Suppressor macrophage (primary cell): ENCODE measurements around the gene CLEC4G.
"Not testable (repeated sequence)": the region's sequence is repeated elsewhere in the genome, so short reads cannot be mapped to it uniquely, and the experiment has no call there.

Experiments used
- DNase-seq, 4 experiments: peaks; one replicate each; pipeline ENCODE4 v3.0.0-alpha.2; 2020 to 2022

The CLEC4G gene

DNA sequence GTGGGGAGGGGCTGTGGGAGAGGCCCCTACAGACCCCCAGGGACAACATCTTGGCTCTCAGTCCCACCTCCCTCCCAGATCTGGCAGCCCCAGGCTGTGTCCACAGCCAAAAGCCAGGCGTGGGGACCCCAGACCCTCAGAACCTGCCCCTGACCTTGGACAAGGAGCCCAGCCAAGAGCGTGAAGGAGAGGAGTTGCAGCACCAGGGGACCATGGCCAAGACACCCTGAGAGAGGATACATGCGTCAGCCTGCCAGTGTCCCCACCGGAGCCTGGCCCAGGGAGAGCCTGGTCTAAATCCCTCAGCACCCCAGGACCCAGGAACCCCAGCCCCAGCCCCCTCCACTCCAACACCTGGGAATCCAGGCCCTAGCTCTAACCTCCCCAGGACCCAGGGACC is 14.4 kb upstream of the CLEC4G start:
- DNase-seq, result not testable (repeated sequence)

DNA sequence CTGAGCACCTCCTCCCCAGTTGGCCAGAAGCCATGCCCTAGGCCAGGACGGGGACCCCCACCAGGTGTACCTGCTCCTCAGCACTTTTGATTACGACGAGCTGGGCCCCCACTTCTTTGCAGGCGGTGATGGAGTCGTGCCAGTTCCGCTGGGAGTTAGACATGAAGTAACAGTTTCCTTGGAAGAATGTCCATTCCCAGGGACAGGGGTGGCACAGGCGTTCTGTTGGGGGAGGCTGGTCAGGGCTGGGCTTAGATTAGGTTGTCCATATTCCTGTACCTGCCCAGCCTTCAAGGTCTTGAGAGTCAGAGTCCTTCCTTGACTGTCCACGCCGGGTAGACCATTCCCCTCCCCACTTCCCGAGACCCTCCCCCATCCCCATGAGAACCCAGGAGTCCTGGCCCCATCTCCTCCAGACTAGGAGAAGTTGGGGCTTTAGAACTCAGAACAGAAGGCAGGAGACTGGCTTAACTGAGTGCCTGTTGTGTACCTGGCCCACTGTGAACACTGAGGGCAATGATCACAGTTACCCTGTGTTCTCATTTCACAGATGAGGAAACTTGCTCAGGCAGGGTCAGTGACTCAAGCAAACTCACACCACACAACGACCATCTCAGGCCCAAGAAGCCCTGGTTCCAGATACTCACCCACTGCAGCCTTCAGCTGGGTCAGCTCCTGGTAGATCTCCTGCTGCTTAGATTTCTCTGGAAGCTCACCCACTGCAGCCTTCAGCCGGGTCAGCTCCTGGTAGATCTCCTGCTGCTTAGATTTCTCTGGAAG is 13.2 kb upstream of the CLEC4G start:
- DNase-seq, result peak; percentile 35 to 50 (median 38)

DNA sequence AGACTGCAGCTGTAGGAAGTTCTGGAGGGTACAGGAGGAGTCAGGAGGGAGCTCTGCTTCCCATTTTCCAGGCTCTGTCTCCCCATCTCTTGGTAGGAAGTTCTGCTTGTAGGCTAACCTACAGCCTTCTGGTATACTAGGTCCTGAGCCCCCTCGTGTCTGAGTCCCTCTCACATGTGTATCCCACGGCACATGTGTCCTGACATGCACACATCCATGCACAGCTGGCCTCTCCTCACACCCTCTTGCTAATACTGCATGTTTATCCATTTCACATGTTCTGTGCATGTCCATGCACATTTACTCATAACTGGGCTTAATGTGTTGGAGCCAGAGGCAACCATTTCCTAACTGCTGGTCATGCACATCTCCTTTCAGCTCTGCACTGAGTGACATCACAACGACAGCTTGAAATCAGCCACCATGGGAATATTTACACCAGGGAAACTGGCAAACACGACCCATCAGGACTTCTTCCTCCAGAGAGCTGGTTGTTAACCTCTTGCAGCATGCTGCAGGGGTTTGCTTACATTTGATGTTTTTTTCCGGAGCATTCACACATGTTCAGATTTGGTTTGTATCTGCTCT is 12.4 kb upstream of the CLEC4G start:
- peak in 2 of 4 experiments; percentile 36 to 48 for DNase-seq

DNA sequence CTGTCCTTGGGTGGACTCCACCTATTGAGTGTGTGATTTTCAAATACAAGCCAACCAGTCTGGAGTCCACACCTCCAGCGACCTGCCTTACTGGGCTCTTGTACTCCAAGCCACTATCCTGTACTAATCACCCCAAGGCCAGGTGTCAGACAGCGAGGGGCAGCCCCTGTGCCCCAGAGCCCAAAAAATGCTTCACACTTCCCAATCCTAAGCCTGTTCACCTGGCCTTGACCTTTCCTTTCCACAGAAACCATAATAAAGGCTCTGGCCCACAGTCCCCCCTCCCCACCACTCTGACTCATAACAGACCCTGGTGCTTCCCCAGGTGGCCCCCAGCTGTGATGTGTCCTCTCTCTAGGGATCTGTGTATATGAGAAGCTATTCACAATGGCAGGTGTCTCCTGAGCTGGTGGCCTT is 11.5 kb upstream of the CLEC4G start:
- DNase-seq, result no peak

DNA sequence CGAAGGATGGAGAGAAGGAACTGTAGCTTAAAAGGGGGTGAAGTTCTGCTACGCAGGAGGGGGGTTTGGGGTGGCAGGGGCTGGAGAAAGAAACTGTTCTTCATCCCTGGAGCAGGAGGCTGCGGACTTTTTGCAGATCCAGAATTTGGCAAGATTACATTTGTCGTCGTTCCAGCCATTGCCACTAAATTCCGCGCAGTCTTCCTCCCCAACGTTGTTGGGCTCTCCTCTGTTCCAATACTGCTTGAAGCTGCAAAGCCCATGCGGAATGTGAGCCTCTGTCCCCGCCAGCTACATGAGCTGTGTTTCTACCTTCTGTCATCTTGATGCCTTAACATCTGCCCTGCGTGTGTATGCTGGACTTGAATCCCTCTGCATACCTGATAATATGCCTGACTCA is 11.1 kb upstream of the CLEC4G start:
- DNase-seq, result no peak

DNA sequence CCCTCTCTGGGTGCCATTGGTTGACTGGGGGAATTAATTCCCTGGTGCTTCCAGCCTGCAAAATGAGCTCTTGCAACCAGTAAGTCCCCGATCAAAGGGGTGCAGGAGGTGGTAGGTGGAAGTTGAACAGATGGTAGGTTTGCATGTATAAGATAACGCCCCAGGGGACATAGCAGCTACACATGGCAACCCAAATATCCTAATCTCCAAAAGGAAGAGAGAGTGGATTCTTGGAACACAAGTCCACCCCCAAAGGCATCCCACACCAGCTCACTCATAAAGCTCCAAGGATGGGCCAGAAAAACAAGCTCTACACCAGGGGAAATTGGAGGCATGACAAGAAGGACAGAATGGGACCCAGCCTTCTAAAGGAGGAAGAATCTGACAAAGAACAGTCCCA is 10.7 kb upstream of the CLEC4G start:
- no peak for DNase-seq

DNA sequence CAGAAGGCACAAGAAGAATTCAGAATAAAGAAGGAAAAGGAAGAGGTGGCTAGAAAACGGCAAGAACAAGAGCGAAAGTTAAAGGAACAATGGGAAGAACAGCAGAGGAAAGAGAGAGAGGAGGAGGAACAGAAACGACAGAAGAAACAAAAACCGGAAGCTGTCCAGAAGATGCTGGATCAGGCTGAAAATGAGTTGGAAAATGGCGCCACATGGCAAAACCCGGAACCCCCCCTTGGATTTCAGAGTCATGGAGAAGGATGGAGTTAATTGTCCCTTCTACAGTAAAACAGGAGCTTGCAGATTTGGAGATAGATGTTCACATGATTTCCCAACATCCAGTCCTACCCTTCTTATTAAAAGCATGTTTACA is 8.8 kb upstream of the CLEC4G start:
- peak in 3 of 4 experiments; percentile 25 to 49 (median 29) for DNase-seq

DNA sequence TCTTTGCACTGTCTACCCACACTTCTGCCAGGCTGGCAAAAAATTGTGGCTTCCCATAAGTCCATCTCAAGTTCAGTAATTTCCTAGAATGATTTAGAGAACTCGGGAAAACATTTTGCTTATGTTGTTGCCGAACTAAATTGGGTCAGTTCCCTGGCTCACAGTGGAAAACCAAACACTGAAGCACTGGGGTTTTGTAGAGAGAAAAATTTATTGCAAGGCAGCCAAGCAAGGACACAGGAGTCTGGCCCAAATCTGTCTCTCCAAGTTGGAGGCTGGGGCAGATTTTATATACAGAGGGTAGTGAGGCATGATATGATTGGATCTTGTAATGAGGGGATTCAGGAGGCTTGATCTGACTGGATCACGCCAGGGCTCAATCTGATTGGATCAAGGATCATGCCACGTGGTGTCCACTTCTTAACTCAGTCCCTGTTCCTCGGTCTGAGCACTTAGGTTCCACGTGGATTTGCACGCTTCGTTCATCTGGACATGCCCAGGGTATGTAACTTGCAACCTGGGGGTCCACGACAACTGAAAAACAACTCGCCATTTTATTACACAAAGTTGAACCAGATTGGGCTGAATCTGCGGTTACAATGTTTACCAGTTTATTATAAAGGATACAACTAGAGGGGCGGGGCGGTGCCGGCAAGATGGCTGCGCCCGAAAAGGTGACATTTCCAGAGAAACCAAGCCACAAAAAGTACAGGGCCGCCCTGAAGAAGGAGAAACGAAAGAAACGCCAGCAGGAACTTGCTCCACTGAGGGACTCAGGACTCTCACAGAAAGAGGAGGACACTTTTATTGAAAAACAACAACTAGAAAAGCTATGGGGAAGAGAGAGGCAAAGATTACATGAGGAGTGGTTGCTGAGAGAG is 8.1 kb upstream of the CLEC4G start:
- peak in 3 of 4 experiments; percentile 23 to 42 (median 36) for DNase-seq

DNA sequence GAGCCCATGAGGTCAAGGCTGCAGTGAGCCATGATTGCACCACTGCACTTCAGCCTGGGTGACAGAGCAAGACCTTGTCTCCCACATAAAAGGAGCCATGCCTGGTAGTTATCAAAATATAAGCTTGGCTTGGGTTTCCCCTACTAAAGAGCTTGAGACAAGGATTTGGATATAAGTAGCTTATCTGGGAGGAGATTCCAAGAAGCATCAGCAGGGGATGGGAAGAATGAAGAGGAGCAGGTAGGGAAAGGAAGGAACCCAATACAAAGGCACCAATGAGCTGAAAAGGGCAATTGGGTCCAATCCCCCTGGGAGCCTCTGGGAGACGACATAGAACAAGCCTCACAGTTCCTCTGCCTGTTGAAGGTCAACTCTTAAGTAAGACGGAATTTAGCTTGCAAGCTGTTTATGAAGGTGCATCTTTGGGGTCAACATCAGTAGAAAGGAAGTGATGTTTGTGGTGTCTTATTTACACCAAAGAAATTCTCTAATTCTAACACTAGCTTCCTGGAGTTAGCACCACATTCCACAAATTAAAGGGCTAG is 7.4 kb upstream of the CLEC4G start:
- DNase-seq, result peak; percentile 16 to 52 (median 42)

DNA sequence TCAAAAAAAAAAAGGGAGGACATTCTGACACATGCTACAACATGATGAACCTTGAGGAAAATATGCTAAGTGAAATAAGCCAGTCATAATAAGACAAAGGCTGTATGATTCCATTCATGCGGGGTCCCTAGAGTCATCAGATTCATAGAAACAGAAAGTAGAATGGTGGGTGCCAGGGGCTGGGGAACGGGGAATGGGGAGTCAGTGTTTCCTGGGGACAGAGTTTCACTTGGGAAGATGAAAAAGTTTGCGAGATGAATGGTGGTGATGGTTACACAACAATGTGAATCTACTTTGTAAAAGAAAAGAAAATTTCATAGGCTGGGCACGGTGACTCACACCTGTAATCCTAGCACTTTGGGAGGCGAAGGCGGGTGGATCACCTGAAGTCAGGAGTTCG is 6.1 kb upstream of the CLEC4G start:
- no peak for DNase-seq

DNA sequence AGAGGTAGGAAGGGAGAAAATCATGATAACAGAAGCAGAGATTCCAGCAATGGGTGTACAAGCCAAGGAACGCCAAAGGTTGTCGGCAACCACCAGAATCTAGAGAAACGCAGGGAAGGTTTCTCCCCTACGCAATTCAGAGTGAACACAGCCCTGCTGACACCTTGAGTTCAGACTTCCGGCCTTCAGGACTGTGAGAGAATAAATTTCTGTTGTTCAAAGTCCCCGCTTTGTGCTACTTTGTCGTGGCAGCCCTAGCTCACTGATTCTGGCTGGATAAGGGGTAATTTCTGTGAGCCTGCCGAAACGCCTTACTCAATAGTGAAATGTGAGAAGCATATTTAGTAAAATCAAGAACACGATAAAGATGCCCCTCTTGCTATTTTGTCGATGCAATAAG is 5.3 kb upstream of the CLEC4G start:
- no peak for DNase-seq

DNA sequence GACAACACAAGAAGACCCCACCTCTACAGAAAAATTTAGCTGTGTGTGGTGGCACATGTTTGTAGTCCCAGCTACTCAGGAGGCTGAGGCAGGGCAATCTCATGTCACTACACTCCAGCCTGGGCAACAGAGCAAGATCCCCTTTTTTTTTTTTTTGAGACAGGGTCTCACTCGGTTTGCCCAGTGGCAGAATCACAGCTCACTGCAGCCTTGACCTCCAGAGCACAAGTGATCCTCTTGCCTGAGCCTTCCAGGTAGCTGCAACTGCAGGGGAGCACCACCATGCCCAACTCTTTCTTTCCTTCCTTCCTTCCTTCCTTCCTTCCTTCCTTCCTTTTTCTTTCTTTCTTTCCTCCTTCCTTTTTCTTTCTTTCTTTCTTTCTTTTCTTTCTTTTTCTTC is 4.2 kb upstream of the CLEC4G start:
- no peak for DNase-seq

DNA sequence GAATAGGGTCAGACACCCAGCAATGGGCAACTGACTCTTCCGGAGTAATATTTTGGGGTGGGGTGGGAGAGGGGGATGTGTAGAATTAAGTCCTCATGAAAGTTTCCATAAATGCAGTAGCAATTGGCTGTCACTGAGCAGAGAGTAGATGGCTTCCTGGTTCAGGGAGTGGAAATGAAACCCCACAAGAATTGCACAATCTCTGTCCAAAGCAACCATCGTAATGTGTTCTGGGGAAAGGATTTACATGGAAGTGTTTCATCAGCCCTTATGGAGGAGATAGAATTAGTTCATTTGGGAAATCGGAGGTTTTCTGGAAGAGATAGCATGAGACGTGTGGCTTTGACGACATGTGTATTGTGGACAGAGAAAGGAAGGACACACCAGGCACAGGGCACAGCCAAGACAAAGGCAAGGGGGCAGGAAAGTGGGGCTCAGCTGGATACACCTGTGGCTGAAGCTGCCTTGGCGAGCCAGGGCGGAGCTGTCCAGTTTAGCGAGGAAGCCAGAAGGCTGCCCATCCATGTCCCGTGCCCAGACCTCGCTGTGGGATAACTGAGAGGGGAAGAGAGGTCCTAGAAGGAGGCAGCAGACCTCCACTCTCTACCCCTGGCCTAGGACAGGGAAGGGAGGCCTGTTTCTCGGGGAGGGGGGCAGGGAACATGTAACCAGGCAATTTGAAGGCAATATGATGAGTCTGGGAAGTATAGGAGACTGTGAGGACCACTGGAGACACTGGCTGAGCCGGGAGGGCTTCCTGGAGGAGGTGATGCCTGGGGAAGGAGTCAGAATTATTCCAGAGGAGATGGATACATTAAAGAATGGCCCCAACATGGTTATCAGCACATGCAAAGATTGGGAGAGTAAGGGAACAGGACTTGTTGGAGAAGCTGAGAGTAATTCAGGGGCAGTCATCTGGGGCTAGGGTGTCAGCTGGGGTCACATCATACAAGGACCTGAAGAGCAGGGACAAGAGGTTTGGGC is 2.6 kb upstream of the CLEC4G start:
- DNase-seq, result peak; percentile 75 to 90 (median 82)

DNA sequence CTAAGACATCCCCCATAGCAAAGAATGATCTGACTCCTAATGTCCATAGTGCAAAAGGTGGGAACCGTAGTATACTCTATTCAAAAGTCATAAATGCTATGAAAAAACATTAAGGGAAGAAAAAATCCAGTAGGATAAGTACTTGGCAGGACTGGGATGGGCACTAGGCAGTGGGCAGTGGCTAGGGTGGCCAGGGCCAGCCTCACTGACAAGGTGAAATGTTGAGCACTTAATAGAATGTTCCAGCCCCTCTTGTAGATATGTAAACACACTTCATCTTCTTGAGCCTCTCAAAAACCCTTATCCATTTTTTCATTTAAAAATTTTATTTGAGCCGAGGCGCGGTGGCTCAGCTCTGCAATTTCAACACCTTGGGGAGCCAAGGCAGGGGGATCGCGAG is 1.5 kb upstream of the CLEC4G start:
- DNase-seq, result no peak

DNA sequence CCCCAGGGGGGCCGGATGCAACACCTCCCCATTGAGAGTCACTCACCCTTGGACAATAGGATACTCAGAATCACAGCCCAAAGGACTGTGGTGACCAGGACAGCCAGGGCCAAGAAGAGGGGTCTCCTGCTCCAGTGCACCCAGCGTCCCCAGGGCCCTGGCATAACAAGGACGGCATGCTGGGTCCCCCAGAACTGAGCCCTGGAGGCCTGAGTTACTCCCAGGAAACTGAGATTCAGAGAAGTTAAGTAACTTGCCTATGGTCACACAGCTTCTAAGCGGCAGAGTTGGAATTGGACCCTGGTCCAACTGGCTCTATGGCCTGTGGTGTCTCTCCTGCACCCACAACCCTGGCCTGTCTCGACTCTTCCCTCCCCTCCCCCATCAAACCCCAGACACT is 295 bp downstream of the CLEC4G start:
- no peak for DNase-seq

DNA sequence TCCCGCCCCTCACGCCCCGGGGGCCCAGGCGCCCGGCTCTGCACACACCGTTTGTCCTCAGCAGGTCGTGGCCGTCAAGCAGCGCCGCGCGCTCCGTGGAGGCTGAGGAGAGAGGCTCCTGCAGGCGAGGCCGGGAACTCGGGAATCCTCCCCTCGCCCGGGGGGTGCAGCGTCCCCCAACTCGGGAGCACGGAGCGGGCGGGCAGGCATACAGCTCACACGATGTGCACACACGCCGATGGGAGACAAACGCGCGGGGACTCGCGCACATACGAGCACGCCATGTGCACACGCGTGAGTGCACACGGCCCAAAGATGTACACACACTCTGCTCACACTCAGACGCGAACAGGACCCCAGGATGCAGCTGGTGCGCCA is 703 bp downstream of the CLEC4G start:
- DNase-seq, result no peak

DNA sequence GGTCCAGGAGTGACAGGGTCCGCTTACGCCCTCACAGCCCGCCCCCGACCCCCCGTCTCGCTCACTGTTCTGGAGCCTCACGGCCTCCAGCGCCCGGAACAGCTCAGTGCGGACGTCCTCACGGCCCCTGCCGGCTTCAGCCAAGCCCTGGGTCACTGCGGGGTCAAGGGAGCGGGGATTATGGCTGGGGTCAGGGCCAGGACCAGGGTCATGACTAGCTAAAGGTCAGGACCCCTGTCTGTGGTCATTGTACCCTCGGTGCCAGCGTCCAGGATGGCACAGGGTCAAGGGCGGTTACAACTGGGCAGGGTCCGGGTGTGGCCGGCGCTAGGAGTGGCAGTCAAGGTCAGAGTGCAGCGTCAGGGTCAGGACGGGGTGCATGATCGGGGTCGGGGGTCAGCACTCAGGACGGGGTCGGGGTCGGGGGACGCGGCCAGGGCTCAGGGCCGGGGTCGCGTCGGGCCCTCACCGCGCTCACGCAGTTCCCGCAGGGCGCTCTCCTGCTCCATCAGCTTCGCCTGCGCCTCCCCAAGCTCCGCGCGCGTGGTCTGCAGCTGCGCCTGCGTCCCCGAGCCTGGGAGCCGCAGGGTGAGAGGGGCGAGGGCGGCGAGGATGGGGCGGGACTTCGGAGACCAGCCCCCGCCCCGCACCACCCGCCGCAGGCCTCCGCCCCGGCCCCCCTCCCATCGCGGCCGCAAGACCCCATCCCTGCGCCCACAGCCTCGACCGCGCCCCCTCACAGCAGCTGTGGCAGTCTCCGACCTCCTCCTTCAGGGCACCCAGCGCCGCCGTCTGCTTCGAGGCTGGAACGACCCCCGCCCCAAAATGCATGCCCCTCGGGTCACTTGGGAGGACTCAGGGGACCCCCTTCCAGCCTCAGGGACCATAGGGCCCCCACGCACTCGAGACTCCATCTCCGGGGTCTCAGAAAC is 1.4 kb downstream of the CLEC4G start:
- peak in 1 of 4 experiments; percentile 34 for DNase-seq

DNA sequence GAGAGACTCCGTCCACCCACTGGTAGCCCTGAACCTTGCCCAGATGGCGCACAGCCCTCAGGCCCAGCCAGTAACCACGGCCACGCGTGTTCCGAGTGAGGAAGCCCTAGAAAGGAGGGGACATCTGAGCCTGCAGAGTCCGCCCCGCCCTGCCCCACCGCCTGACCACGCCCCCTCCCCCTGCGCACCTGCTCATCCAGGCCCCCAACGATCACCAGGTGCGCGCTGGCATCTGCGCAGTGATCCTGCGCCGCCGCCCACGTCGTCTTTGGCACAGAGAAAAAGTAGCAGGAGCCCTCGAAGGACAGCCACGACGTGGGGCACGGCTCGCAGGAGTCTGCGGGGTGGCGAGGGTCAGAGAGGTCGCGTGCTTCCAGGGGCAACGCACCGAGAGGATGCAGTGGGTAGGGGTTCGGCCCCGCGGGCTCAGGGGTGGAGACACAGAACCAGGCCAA is 2.1 kb downstream of the CLEC4G start:
- DNase-seq, result no peak

DNA sequence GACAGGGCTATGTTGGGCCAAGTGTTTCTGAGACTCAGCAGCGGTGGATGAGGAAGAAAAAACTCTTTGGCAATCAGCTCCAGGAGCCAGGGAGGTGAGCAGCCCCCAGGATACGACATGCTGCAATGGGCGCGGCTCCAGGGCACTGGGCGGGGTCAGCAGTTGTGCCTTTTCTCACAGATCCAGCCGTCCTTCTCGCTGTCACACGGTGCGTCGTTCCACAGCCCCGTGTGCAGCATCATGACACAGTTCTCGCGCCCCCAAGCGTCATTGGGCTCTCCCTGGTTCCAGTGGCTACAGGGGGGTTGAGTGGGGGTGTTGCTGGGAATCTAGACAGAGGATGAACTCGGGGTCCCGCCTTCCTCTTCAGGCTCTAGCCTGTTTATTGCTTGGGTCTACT is 2.7 kb downstream of the CLEC4G start:
- peak in 2 of 4 experiments; percentile 29 to 32 for DNase-seq

DNA sequence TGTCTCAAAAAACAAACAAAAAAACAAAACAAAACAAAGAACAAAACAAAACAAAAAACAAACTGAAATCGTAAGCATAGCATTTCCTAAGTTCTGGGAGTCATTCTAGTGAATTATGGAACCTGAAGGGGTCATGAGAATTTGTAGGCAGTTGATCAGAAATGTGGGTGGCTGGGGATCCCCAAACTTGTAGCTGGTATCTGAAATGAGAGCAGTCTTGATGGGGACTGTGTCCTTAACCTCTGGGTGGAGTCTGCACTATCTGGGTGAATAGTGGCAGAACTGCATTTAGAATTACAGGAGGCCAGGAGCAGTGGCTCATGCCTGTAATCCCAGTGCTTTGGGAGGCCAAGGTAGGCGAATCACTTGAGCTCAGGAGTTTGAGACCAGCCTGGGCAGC is 6.1 kb downstream of the CLEC4G start:
- DNase-seq, result no peak

DNA sequence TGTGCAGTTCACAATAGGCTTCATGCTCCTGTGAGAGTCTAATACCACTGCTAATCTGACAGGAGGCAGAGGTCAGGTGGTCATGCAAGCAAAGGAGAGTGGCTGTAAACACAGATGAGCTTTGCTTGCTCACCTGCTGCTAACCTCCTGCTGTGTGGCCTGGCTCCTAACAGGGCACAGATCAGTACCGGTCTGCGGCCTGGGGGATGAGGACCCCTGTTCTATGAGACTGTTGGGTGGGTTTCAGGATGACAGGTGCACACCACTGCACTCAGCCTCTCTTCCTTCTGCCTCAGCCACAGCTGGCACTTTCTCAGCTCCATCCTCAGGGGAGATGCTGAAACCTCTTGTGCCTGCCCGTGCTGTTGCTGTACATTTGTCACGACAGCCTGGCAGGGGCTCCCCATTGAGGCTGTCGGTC is 9.7 kb downstream of the CLEC4G start:
- no peak for DNase-seq
